ENCODE results near the gene EPHA8.

The EPHA8 gene

DNA sequence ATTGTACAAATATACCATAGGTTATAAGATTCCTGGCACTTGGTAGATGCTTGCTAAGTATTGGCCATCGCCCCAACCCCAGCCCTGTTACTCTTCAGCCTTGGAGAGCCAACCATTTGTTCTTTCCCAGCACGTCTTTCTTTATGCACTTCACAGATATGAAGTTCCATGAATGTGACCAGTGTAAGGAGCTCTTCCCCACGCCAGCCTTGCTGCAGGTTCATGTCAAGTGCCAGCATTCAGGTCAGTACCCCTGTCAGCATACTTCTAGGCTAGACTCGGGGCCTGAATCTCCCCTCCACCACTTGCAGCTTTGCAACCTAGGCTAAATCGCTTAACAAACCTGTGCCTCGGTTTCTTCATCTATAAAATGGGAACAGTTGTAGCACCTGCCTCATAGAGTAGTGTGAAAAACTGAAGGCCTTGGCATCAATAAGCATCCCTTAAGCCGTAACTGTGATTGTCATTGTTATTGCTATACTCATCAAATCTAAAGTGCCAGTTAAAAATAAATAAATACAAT lies 41.0 kb upstream of the EPHA8 start:
- TF ChIP-seq, protein P1, sequence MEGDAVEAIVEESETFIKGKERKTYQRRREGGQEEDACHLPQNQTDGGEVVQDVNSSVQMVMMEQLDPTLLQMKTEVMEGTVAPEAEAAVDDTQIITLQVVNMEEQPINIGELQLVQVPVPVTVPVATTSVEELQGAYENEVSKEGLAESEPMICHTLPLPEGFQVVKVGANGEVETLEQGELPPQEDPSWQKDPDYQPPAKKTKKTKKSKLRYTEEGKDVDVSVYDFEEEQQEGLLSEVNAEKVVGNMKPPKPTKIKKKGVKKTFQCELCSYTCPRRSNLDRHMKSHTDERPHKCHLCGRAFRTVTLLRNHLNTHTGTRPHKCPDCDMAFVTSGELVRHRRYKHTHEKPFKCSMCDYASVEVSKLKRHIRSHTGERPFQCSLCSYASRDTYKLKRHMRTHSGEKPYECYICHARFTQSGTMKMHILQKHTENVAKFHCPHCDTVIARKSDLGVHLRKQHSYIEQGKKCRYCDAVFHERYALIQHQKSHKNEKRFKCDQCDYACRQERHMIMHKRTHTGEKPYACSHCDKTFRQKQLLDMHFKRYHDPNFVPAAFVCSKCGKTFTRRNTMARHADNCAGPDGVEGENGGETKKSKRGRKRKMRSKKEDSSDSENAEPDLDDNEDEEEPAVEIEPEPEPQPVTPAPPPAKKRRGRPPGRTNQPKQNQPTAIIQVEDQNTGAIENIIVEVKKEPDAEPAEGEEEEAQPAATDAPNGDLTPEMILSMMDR (IDR thresholded peaks at IDR 0.05; ENCODE audit: low read depth, low read length, missing control alignments), result no peak

DNA sequence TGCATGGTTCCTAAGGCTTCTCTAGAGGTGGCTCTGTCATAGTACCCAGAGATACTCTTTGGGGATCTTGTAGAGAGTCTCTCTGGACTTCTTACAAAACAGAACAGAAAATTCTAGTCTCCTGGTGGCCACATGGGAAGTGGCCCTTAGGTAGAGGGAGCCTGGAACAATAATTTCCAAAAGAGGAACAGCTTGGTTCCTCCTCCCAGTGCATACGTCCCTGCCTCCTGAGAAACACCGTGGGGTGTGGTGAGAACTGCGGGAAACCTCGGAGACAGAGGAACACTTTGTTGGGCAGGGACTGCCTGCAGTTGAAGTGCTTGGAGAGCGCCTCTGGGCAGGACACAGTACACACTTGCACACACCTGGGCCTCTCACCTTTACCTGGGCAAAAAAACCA lies 38.8 kb upstream of the EPHA8 start:
- H3K4me3 ChIP-seq (ENCODE audit: low read depth, low read length), result no peak overlapping the region
- DNase-seq (ENCODE audit: low read depth), result no peak
- TF ChIP-seq, protein P1 (IDR thresholded peaks at IDR 0.05; ENCODE audit: low read depth, low read length, missing control alignments), result no peak

More for the DNA sequence above, 41.0 kb upstream of the EPHA8 start:
- H3K4me3 ChIP-seq (ENCODE audit: low read depth, low read length), result no peak overlapping the region
- DNase-seq (ENCODE audit: low read depth), result no peak

DNA sequence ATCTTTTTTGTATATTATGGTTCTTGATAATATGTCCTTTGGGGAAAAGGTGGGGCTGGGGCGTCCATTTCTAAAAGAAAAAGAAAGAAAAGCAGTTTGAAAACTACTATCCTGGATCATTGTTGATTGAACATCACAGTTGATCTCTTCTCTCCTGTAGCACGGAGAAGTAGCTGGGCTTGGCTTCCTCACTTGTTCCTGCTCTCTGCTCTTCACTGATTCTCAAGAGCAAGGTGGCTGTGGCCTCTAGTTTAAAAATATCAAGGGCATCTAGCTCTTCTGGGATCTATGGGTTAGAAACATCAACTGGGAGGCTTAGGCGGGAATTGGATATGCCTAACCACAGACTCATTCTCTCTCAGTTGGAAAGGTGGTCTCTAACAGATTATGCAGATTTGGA lies 38.1 kb upstream of the EPHA8 start:
- H3K4me3 ChIP-seq (ENCODE audit: low read depth, low read length), result no peak overlapping the region
- no peak for DNase-seq (ENCODE audit: low read depth)
- TF ChIP-seq, protein P1 (IDR thresholded peaks at IDR 0.05; ENCODE audit: low read depth, low read length, missing control alignments), result no peak

DNA sequence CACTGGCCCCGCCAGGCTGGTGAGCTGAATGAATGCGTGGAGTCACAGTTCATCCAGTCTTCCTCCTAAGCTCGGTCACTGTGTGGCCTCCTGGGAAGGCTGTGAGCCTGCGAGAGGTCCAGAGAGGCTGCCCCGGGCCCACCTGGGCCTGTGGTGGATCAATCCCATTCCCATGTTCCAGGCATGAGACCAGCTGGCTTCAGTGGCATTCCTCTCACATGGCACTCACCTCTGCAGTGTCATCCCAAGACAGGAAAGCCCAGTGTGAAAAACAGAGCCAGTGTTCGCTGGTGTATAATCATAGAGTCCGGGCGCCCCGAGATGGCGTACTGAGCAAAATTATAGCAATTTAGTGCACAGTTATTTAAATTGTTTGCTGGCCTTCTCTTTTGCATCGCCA lies 37.6 kb upstream of the EPHA8 start:
- no peak for DNase-seq (ENCODE audit: low read depth)
- no peak overlapping the region for H3K4me3 ChIP-seq (ENCODE audit: low read depth, low read length)
- TF ChIP-seq, protein P1 (IDR thresholded peaks at IDR 0.05; ENCODE audit: low read depth, low read length, missing control alignments), result no peak

GRCh38 chr1:22526098-22526497 lies 37.2 kb upstream of the EPHA8 start:
- no peak overlapping the region for H3K4me3 ChIP-seq (ENCODE audit: low read depth, low read length)
- DNase-seq (ENCODE audit: low read depth), result no peak
- TF ChIP-seq, protein P1 (IDR thresholded peaks at IDR 0.05; ENCODE audit: low read depth, low read length, missing control alignments), result no peak

- TF ChIP-seq, protein P1 (IDR thresholded peaks at IDR 0.05; ENCODE audit: low read depth, low read length, missing control alignments), result no peak
- no peak overlapping the region for H3K4me3 ChIP-seq (ENCODE audit: low read depth, low read length)
- no peak for DNase-seq (ENCODE audit: low read depth)
These were observed 36.6 kb upstream of the EPHA8 start for GRCh38 chr1:22526677-22527076.

GRCh38 chr1:22527122-22527521 lies 36.2 kb upstream of the EPHA8 start:
- DNase-seq (ENCODE audit: low read depth), result no peak
- TF ChIP-seq, protein P1 (IDR thresholded peaks at IDR 0.05; ENCODE audit: low read depth, low read length, missing control alignments), result no peak
- no peak overlapping the region for H3K4me3 ChIP-seq (ENCODE audit: low read depth, low read length)
